Hematopoietic multipotent progenitor cell treated with erythropoietin and hydrocortisone succinate and interleukin-3 and kit ligand, for 17 days (in vitro differentiated cells): ENCODE results near the gene CD19.
"Not testable (repeated sequence)": the region's sequence is repeated elsewhere in the genome, so short reads cannot be mapped to it uniquely, and the experiment has no call there.

Source experiments
- DNase-seq: peaks from one replicate; pipeline ENCODE4 v3.0.0-alpha.2; 2015; ENCODE audit warnings: low spot score

Gene CD19

GRCh38 chr16:28931801-28932225, at the start of gene CD19:
Gene CD19 (plus strand): TSS chr16:28931971. CDS start chr16:28932001, 30 bp downstream.
- DNase-seq, result no peak

- DNase-seq, result no peak
Measured at GRCh38 chr16:28882551-28883160, 49.1 kb upstream of the CD19 start.

- no peak for DNase-seq
Measured at GRCh38 chr16:28883221-28883996, 48.4 kb upstream of the CD19 start.

- no peak for DNase-seq
Measured at GRCh38 chr16:28884045-28884444, 47.7 kb upstream of the CD19 start.

GRCh38 chr16:28886945-28887344, 44.8 kb upstream of the CD19 start:
- no peak for DNase-seq

GRCh38 chr16:28890355-28890754, 41.4 kb upstream of the CD19 start:
- DNase-seq, result not testable (repeated sequence)

- no peak for DNase-seq
Measured at GRCh38 chr16:28891964-28892890, 39.5 kb upstream of the CD19 start.

- no peak for DNase-seq
Measured at GRCh38 chr16:28893291-28893690, 38.5 kb upstream of the CD19 start.

GRCh38 chr16:28895609-28896008, 36.2 kb upstream of the CD19 start:
- DNase-seq, result no peak

- no peak for DNase-seq
Measured at GRCh38 chr16:28897826-28898225, 33.9 kb upstream of the CD19 start.

- no peak for DNase-seq
Measured at GRCh38 chr16:28898266-28898665, 33.5 kb upstream of the CD19 start.

- no peak for DNase-seq
Measured at GRCh38 chr16:28898942-28899341, 32.8 kb upstream of the CD19 start.

- DNase-seq, result no peak
Measured at GRCh38 chr16:28899882-28900590, 31.7 kb upstream of the CD19 start.

GRCh38 chr16:28900601-28901000, 31.2 kb upstream of the CD19 start:
- DNase-seq, result no peak

GRCh38 chr16:28901862-28902261, 29.9 kb upstream of the CD19 start:
- DNase-seq, result no peak

GRCh38 chr16:28902909-28903308, 28.9 kb upstream of the CD19 start:
- no peak for DNase-seq

GRCh38 chr16:28903344-28904042, 28.3 kb upstream of the CD19 start:
- no peak for DNase-seq

- DNase-seq, result no peak
Measured at GRCh38 chr16:28904363-28904762, 27.4 kb upstream of the CD19 start.

- no peak for DNase-seq
Measured at GRCh38 chr16:28904828-28905227, 26.9 kb upstream of the CD19 start.

GRCh38 chr16:28905229-28905754, 26.5 kb upstream of the CD19 start:
- no peak for DNase-seq

GRCh38 chr16:28905800-28906372, 25.9 kb upstream of the CD19 start:
- DNase-seq, result no peak
